Colonic mucosa (tissue), 4 donors: ENCODE measurements around the gene RNF17. TPM values are rescaled to one million over a fixed set of nuclear protein-coding genes. Genes with fewer than 3 reads are reported as not detected.

ENCODE experiments used
- DNase-seq: peaks from one replicate; pipeline ENCODE4 v3.0.0-alpha.2; 2020
- H3K27ac ChIP-seq: fragments of 200-600 bp; one replicate; pipeline ENCODE4 v1.8.0; 2021
- H3K27me3 ChIP-seq: fragments of 200-600 bp; one replicate; pipeline ENCODE4 v1.8.0; 2021
- H3K36me3 ChIP-seq: fragments of 200-600 bp; one replicate; pipeline ENCODE4 v1.8.0; 2021
- H3K4me1 ChIP-seq: fragments of 200-600 bp; one replicate; pipeline ENCODE4 v1.8.0; 2021; ENCODE audit warnings: mild to moderate bottlenecking
- H3K4me3 ChIP-seq: fragments of 200-600 bp; one replicate; pipeline ENCODE4 v1.8.0; 2021
- H3K9ac ChIP-seq, 2 donors: one replicate each; pipeline ENCODE4 v1.7.0; 2013; ENCODE audit warnings: control low read depth in 2 of 2, low read depth in 2 of 2, low read length in 2 of 2
- H3K9me3 ChIP-seq: fragments of 200-600 bp; one replicate; pipeline ENCODE4 v1.8.0; 2021
- CTCF ChIP-seq: fragments of 200-600 bp; IDR thresholded peaks from one replicate; pipeline ENCODE4 v1.8.0; 2022; ENCODE audit warnings: antibody characterized with exemption, mild to moderate bottlenecking
- intact Hi-C: fragments of 100-400 bp; cut with DNase I; formaldehyde crosslinking; loops from one replicate; pipeline ENCODE4 v1.14.1; 2022
- total RNA-seq, 2 donors: library from RNA; stranded (reverse); fragmentation: NEBNext Ultra II Directional in 1 of 2; extraction: Animal tissue kit (Norgen Biotek cat#: 25700) in 1 of 2; gene quantifications; one replicate each; pipeline ENCODE4 v1.2.1, GENCODE V29; 2021
- donor health status: healthy.
- donor health status: DM: no; HTN: no; CAD: no.
- donor health status: DM: no; HTN: no; CAD: no.

RNF17 gene
- total RNA-seq, 2 donors from 2014 or later = not detected

DNA sequence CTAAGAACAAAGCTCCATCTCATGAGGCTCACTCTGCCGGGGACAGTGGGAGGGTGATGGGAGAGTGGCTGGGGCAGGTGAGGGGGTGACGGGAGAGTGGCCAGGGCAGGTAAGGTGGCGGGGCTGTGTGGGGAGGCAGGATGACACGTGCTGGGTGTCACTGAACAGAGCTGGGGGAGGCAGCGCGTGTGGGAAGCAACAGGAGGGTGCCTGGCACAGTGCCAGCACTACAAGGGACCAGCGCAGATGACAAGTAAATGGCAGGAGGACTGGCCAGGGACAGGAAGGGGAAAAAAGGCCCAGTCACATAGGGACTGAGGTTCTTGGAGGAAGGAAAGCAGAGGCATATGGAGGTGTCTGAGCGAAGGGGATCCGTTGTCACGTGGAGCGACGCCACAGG, 129.9 kb downstream of the RNF17 start:
- DNase-seq = no peak
- Histone ChIP-seq H3K27ac (no peak overlapping the region), H3K27me3 (no peaks in the 10 kb centered on the region), H3K9ac (no peak overlapping the region), H3K4me3 (no peak overlapping the region), H3K4me1 (no peaks in the 10 kb centered on the region), H3K9me3 (no peaks in the 10 kb centered on the region), H3K36me3 (no peaks in the 10 kb centered on the region)
- TF ChIP-seq CTCF = no peak
- intact Hi-C loops = no loop called here

- Histone ChIP-seq H3K27me3 (no peaks in the 10 kb centered on the region), H3K9me3 (no peaks in the 10 kb centered on the region), H3K27ac (no peak overlapping the region), H3K9ac (no peak overlapping the region), H3K4me3 (no peak overlapping the region), H3K4me1 (no peaks in the 10 kb centered on the region), H3K36me3 (no peaks in the 10 kb centered on the region)
- intact Hi-C loops = no loop called here
- TF ChIP-seq CTCF = no peak
- DNase-seq = no peak
These were observed 130.5 kb downstream of the RNF17 start for GRCh38 chr13:24894277-24894971.

GRCh38 chr13:24894972-24895300, 131.0 kb downstream of the RNF17 start:
- H3K27ac ChIP-seq = no peak overlapping the region
- H3K27me3 ChIP-seq = no peaks in the 10 kb centered on the region
- no peak for DNase-seq
- no peaks in the 10 kb centered on the region for H3K36me3 ChIP-seq
- intact Hi-C loops = no loop called here
- no peaks in the 10 kb centered on the region for H3K4me1 ChIP-seq
- no peaks in the 10 kb centered on the region for H3K9me3 ChIP-seq
- no peak for TF ChIP-seq CTCF
- no peak overlapping the region for H3K4me3 ChIP-seq
- no peak overlapping the region for H3K9ac ChIP-seq

- no peak overlapping the region for H3K4me3 ChIP-seq
- no peak for DNase-seq
- no peaks in the 10 kb centered on the region for H3K4me1 ChIP-seq
- TF ChIP-seq CTCF = no peak
- H3K27me3 ChIP-seq = no peaks in the 10 kb centered on the region
- no peaks in the 10 kb centered on the region for H3K36me3 ChIP-seq
- no peaks in the 10 kb centered on the region for H3K9me3 ChIP-seq
- intact Hi-C loops = no loop called here
- no peak overlapping the region for H3K27ac ChIP-seq
- no peak overlapping the region for H3K9ac ChIP-seq
These were observed 132.1 kb downstream of the RNF17 start for GRCh38 chr13:24896061-24896460.

- H3K27me3 ChIP-seq = no peaks in the 10 kb centered on the region
- no peak for DNase-seq
- no peaks in the 10 kb centered on the region for H3K36me3 ChIP-seq
- H3K9me3 ChIP-seq = no peaks in the 10 kb centered on the region
- H3K27ac ChIP-seq = no peak overlapping the region
- H3K4me1 ChIP-seq = no peaks in the 10 kb centered on the region
- intact Hi-C loops = no loop called here
- no peak overlapping the region for H3K9ac ChIP-seq
- no peak overlapping the region for H3K4me3 ChIP-seq
- TF ChIP-seq CTCF = no peak
These were observed 133.3 kb downstream of the RNF17 start for GRCh38 chr13:24897293-24897692.
